Lung (tissue), 12 donors: ENCODE data around the gene CLDN6. TPM values are rescaled to one million over a fixed set of nuclear protein-coding genes. Genes with fewer than 3 reads are reported as not detected.

Experiments used
- ATAC-seq: fragments of 200-7000 bp; cut with Tn5 transposase; one replicate; pipeline ENCODE4 v1.9.1; 2020; ENCODE audit warnings: moderate number of reproducible peaks; ENCODE audit not compliant: insufficient read depth, low FRiP score
- DNase-seq, 3 donors: peaks; one replicate each; pipeline ENCODE4 v3.0.0-alpha.2; 2013 to 2017
- H3K27ac ChIP-seq, 2 donors: one replicate each; pipeline ENCODE4 v1.5.1; 2013; ENCODE audit warnings: mild to moderate bottlenecking in 2 of 2, moderate library complexity in 2 of 2, control low read depth in 1 of 2, inconsistent platforms in 1 of 2, low read depth in 1 of 2, low read length in 1 of 2
- H3K27me3 ChIP-seq, 3 donors: one replicate each; pipeline ENCODE4 v1.5.1; 2013; ENCODE audit warnings: low read length in 2 of 3; ENCODE audit not compliant: control insufficient read depth in 3 of 3, insufficient read depth in 3 of 3
- H3K36me3 ChIP-seq, 4 donors: one replicate each; pipeline ENCODE4 v1.5.1; 2013; ENCODE audit warnings: low read length in 4 of 4, mild to moderate bottlenecking in 1 of 4, moderate library complexity in 1 of 4; ENCODE audit not compliant: control insufficient read depth in 4 of 4, insufficient read depth in 4 of 4
- H3K4me1 ChIP-seq, 5 donors: one replicate each; pipeline ENCODE4 v1.5.1; 2013; ENCODE audit warnings: low read length in 5 of 5, mild to moderate bottlenecking in 2 of 5, moderate library complexity in 1 of 5; ENCODE audit not compliant: control insufficient read depth in 5 of 5, insufficient read depth in 5 of 5
- H3K4me3 ChIP-seq: one replicate; pipeline ENCODE4 v1.5.1; 2013; ENCODE audit warnings: mild to moderate bottlenecking, control low read depth, moderate library complexity
- H3K9ac ChIP-seq, 2 donors: one replicate each; pipeline ENCODE4 v1.5.1; 2013; ENCODE audit warnings: low read length in 2 of 2, control low read depth in 1 of 2; ENCODE audit not compliant: insufficient read depth in 1 of 2
- H3K9me3 ChIP-seq, 4 donors: one replicate each; pipeline ENCODE4 v1.5.1; 2013; ENCODE audit warnings: low read length in 3 of 4, mild to moderate bottlenecking in 1 of 4, moderate library complexity in 1 of 4; ENCODE audit not compliant: control insufficient read depth in 4 of 4, insufficient read depth in 3 of 4
- CTCF ChIP-seq: IDR thresholded peaks from 2 replicates; pipeline ENCODE4 v1.5.1; 2012; ENCODE audit warnings: mild to moderate bottlenecking; ENCODE audit errors: control extremely low read depth, extremely low read depth
- WGBS, 2 donors: extraction: QIAGEN DNeasy Blood & Tissue Kit; methylation state at CpG; one replicate each; pipeline ENCODE4 v1.1.7; 2013; 5-methylcytosine and 5-hydroxymethylcytosine counted together
- polyA plus RNA-seq, 2 donors: library from polyadenylated mRNA; stranded (reverse); fragments of 200-250 nt; gene quantifications; one replicate each; pipeline ENCODE4 v1.2.1, GENCODE V29; 2013
- total RNA-seq, 2 donors: library from RNA; depleted of rRNA in 1 of 2; stranded (reverse); fragments of >200 nt in 1 of 2; gene quantifications; one replicate each; pipeline ENCODE4 v1.2.1, GENCODE V29; 2014 to 2021
- donor health status: control.
- donor health status: control.
- donor health status: Bipolar disorder and iron deficiency.
- donor health status: healthy.
- donor health status: DM: yes; HTN: yes; CAD: no.

Gene CLDN6
- total and polyA plus RNA-seq, 4 donors = 0.10 to 7.1 (median 0.92) TPM; not detected in 1

GRCh38 chr16:3060339-3061127 lies 42.5 kb upstream of the CLDN6 start:
- no peaks in the 10 kb centered on the region for H3K27me3 ChIP-seq
- H3K27ac ChIP-seq = peak overlapping the region in 1 of 2 donors; percentile 31
- no peak overlapping the region for H3K4me3 ChIP-seq
- no peak for TF ChIP-seq CTCF
- no peak for DNase-seq
- no peaks in the 10 kb centered on the region for H3K36me3 ChIP-seq
- no peaks in the 10 kb centered on the region for H3K9me3 ChIP-seq
- H3K9ac ChIP-seq = no peak overlapping the region
- ATAC-seq = no peak
- H3K4me1 ChIP-seq = peaks cover 2 to 16% (median 7%) of the 10 kb centered on the region in 5 donors
- 87% methylated on average over 14 of the region's 14 CpGs for WGBS, 2 donors

- H3K9me3 ChIP-seq = no peaks in the 10 kb centered on the region
- H3K27ac ChIP-seq = peak overlapping the region; percentile 71 to 85
- peak overlapping the region; percentile 24 for H3K4me3 ChIP-seq
- DNase-seq (no peak), ATAC-seq (no peak)
- H3K9ac ChIP-seq = peak overlapping the region in 1 of 2 donors; percentile 28
- H3K36me3 ChIP-seq = no peaks in the 10 kb centered on the region
- peaks cover 2 to 13% (median 7%) of the 10 kb centered on the region in 5 donors for H3K4me1 ChIP-seq
- H3K27me3 ChIP-seq = no peaks in the 10 kb centered on the region
- 61 to 69% methylated on average over 9 of the region's 9 CpGs for WGBS, 2 donors
- no peak for TF ChIP-seq CTCF
Observed at GRCh38 chr16:3059723-3060242, 41.8 kb upstream of the CLDN6 start.

- Histone ChIP-seq H3K27ac (peak overlapping the region; percentile 71 to 85), H3K4me1 (peaks cover 2 to 13% (median 7%) of the 10 kb centered on the region in 5 donors), H3K9ac (peak overlapping the region in 1 of 2 donors; percentile 28), H3K9me3 (no peaks in the 10 kb centered on the region), H3K4me3 (peak overlapping the region; percentile 74), H3K27me3 (no peaks in the 10 kb centered on the region), H3K36me3 (no peaks in the 10 kb centered on the region)
- ATAC-seq = peak; percentile 96
- peak; percentile 90 for TF ChIP-seq CTCF
- 0 to 1% methylated on average over 45 to 67 of the region's 67 CpGs for WGBS, 2 donors
- peak; percentile 91 to 94 (median 93) for DNase-seq
Observed at GRCh38 chr16:3059041-3059722, 41.2 kb upstream of the CLDN6 start.
